HepG2 (cell line): Measurements from ENCODE around the gene CAMSAP2. TPM values are rescaled to one million over a fixed set of nuclear protein-coding genes. Genes with fewer than 3 reads are reported as not detected.

ENCODE experiments used
- ATAC-seq: fragments of 200-7000 bp; cut with Tn5 transposase; 3 replicates; pipeline ENCODE4 v1.9.1; 2020; ENCODE audit warnings: mild to moderate bottlenecking, moderate library complexity
- BruUV-seq: library from RNA; stranded (reverse); fragments of 400-500 nt; replicated peaks from 2 replicates; lab custom pipeline; 2021; lab: Mats Ljungman, UMichigan
- CTCF ChIA-PET: fragments of 300-600 bp; formaldehyde crosslinking; extraction: SDS; loops from one replicate; lab custom pipeline; 2021; ENCODE audit warnings: low total read pairs, inconsistent platforms, low intra/inter-chr PET ratio; lab: Yijun Ruan, JAX
- POLR2A ChIA-PET: fragments of 350-600 bp; sonication (Branson Sonifier 250); formaldehyde crosslinking; loops from one replicate; lab custom pipeline; 2020; ENCODE audit warnings: antibody characterized with exemption, inconsistent platforms; lab: Yijun Ruan, JAX
- DNase-seq: peaks from one replicate; pipeline ENCODE4 v3.0.0-alpha.2; 2015; ENCODE audit warnings: low spot score
- FAIRE-seq: peaks from 3 replicates; lab custom pipeline; 2011; peaks lifted over from hg19 to GRCh38; lab: Jason Lieb, UNC
- H2AFZ ChIP-seq: one replicate; pipeline ENCODE4 v1.6.1; 2011; ENCODE audit warnings: low read length, inconsistent platforms
- H3K27ac ChIP-seq: fragments of 300-600 bp; 3 replicates; pipeline ENCODE4 v1.8.0; 2011; ENCODE audit warnings: mixed run types, mild to moderate bottlenecking, mixed read lengths, low read length, inconsistent platforms; ENCODE audit not compliant: insufficient read depth; ENCODE audit errors: extremely low read length
- H3K27me3 ChIP-seq, 2 experiments: fragments of 200-600 bp in 1 of 2; 2 replicates in 1 of 2; 3 replicates in 1 of 2; pipeline versions ENCODE4 v1.6.0 to v1.8.0; 2011; ENCODE audit warnings: low read length in 2 of 2, mild to moderate bottlenecking in 2 of 2, moderate library complexity in 2 of 2, inconsistent platforms in 1 of 2; ENCODE audit not compliant: insufficient read depth in 2 of 2, control insufficient read depth in 1 of 2
- H3K36me3 ChIP-seq, 2 experiments: fragments of 200-600 bp in 1 of 2; replicated peaks in 1 of 2; 2 replicates in 1 of 2; 3 replicates in 1 of 2; pipeline versions ENCODE4 v1.5.1 to v1.8.0; 2011; ENCODE audit warnings: low read length in 2 of 2, inconsistent platforms in 1 of 2; ENCODE audit not compliant: insufficient read depth in 2 of 2, control insufficient read depth in 1 of 2
- H3K4me1 ChIP-seq: 2 replicates; pipeline ENCODE4 v1.5.1; 2012; ENCODE audit warnings: low read length, inconsistent platforms; ENCODE audit not compliant: insufficient read depth
- H3K4me2 ChIP-seq: 2 replicates; pipeline ENCODE4 v1.6.0; 2011; ENCODE audit warnings: low read depth, low read length, inconsistent platforms
- H3K4me3 ChIP-seq, 3 experiments: fragments of 200-600 bp in 1 of 3; sonication (generic), shearing (Covaris generic) in 1 of 3; replicated peaks in 1 of 3; 2 replicates each; pipeline ENCODE4 v1.5.1; 2011 to 2016; ENCODE audit warnings: low read length in 3 of 3, inconsistent platforms in 2 of 3, low read depth in 2 of 3, mild to moderate bottlenecking in 2 of 3, control low read depth in 1 of 3, mixed read lengths in 1 of 3; ENCODE audit not compliant: insufficient read depth in 1 of 3
- H3K79me2 ChIP-seq: one replicate; pipeline ENCODE4 v1.6.1; 2011; ENCODE audit warnings: low read length, inconsistent platforms; ENCODE audit not compliant: insufficient read depth
- H3K9ac ChIP-seq: 2 replicates; pipeline ENCODE4 v1.6.0; 2011; ENCODE audit warnings: mild to moderate bottlenecking, low read depth, low read length, inconsistent platforms; ENCODE audit not compliant: insufficient read depth
- H3K9me3 ChIP-seq: 2 replicates; pipeline ENCODE4 v1.5.1; 2012; ENCODE audit warnings: mild to moderate bottlenecking, low read length
- H4K20me1 ChIP-seq: 2 replicates; pipeline ENCODE4 v1.6.0; 2011; ENCODE audit warnings: inconsistent platforms, mild to moderate bottlenecking, low read length, moderate library complexity; ENCODE audit not compliant: insufficient read depth
- ELF3 ChIP-seq: IDR thresholded peaks from 2 replicates; pipeline ENCODE4 v1.6.1; 2016; ENCODE audit warnings: missing genetic modification reagents, missing compliant biosample characterization
- ERF ChIP-seq: IDR thresholded peaks from 2 replicates; pipeline ENCODE4 v1.6.1; 2018; ENCODE audit warnings: missing biosample characterization, missing genetic modification reagents
- FOXK2 ChIP-seq: fragments of 450-650 bp; IDR thresholded peaks from 2 replicates; pipeline ENCODE4 v1.6.1; 2016
- GLI4 ChIP-seq: sonication (generic); formaldehyde crosslinking; IDR thresholded peaks from 2 replicates; pipeline ENCODE4 v1.5.1; 2020; ENCODE audit warnings: missing genetic modification reagents, mild to moderate bottlenecking, moderate library complexity, borderline replicate concordance
- IKZF1 ChIP-seq: fragments of 450-650 bp; IDR thresholded peaks from 2 replicates; pipeline ENCODE4 v1.7.1; 2016
- ISL2 ChIP-seq: sonication (generic); formaldehyde crosslinking; IDR thresholded peaks from 2 replicates; pipeline ENCODE4 v1.5.0; 2020; ENCODE audit warnings: missing genetic modification reagents
- MED8 ChIP-seq: sonication (generic); formaldehyde crosslinking; IDR thresholded peaks from 2 replicates; pipeline ENCODE4 v1.8.1; 2023; ENCODE audit warnings: mild to moderate bottlenecking, missing genetic modification reagents; ENCODE audit not compliant: insufficient replicate concordance
- PHF8 ChIP-seq: sonication (generic); formaldehyde crosslinking; IDR thresholded peaks from 2 replicates; pipeline ENCODE4 v1.5.0; 2020; ENCODE audit warnings: missing genetic modification reagents
- RAD21 ChIP-seq: fragments of 450-650 bp; formaldehyde crosslinking; IDR thresholded peaks from 2 replicates; pipeline ENCODE4 v1.5.0; 2020; ENCODE audit warnings: mild to moderate bottlenecking
- SP1 ChIP-seq, 2 experiments: fragments of 450-650 bp in 1 of 2; sonication (generic) in 1 of 2; formaldehyde crosslinking in 1 of 2; IDR thresholded peaks; 2 replicates each; pipeline versions ENCODE4 v1.4.0 to v1.6.1; 2016 to 2020; ENCODE audit warnings: missing genetic modification reagents in 1 of 2
- SRF ChIP-seq: IDR thresholded peaks from 2 replicates; pipeline ENCODE4 v1.6.1; 2011; ENCODE audit warnings: mild to moderate bottlenecking, low read depth, low read length, moderate library complexity
- ZNF44 ChIP-seq: sonication (generic); formaldehyde crosslinking; IDR thresholded peaks from 2 replicates; pipeline ENCODE4 v1.5.1; 2020; ENCODE audit warnings: mild to moderate bottlenecking, missing genetic modification reagents
- ZNF468 ChIP-seq: sonication (generic); formaldehyde crosslinking; IDR thresholded peaks from 2 replicates; pipeline ENCODE4 v1.8.0; 2022; ENCODE audit warnings: mild to moderate bottlenecking, moderate library complexity, missing genetic modification reagents
- ZNF549 ChIP-seq: sonication (generic); formaldehyde crosslinking; IDR thresholded peaks from 2 replicates; pipeline ENCODE4 v1.5.0; 2020; ENCODE audit warnings: missing genetic modification reagents
- ZNF552 ChIP-seq: sonication (generic); formaldehyde crosslinking; IDR thresholded peaks from 2 replicates; pipeline ENCODE4 v1.9.0; 2022; ENCODE audit warnings: missing genetic modification reagents, mild to moderate bottlenecking, borderline replicate concordance
- ZNF558 ChIP-seq: sonication (generic); formaldehyde crosslinking; IDR thresholded peaks from 2 replicates; pipeline ENCODE4 v1.9.0; 2022; ENCODE audit warnings: mild to moderate bottlenecking, missing genetic modification reagents, borderline replicate concordance
- ZNF615 ChIP-seq: sonication (generic); formaldehyde crosslinking; IDR thresholded peaks from 2 replicates; pipeline ENCODE4 v1.5.0; 2020; ENCODE audit warnings: mild to moderate bottlenecking, missing genetic modification reagents, borderline replicate concordance
- ZNF781 ChIP-seq: sonication (generic); formaldehyde crosslinking; IDR thresholded peaks from 2 replicates; pipeline ENCODE4 v1.5.1; 2020; ENCODE audit warnings: borderline replicate concordance, mild to moderate bottlenecking, missing genetic modification reagents; ENCODE audit errors: not compliant biosample characterization
- ZSCAN25 ChIP-seq: sonication (generic); formaldehyde crosslinking; IDR thresholded peaks from 2 replicates; pipeline ENCODE4 v1.8.0; 2022; ENCODE audit warnings: mild to moderate bottlenecking, missing genetic modification reagents
- WGBS: methylation state at CpG from one replicate; pipeline ENCODE4 v1.1.6; 2017; ENCODE audit warnings: low lambda C conversion rate; 5-methylcytosine and 5-hydroxymethylcytosine counted together
- in situ Hi-C: cut with HindIII; loops from 2 replicates; pipeline ENCODE4 v1.10.0; 2017; ENCODE audit warnings: low pct_unique_long_range_greater_than_20kb; ENCODE audit not compliant: extremely low pct_ligation_motif_present
- intact Hi-C: fragments of 100-400 bp; cut with micrococcal nuclease; formaldehyde crosslinking; loops from one replicate; pipeline ENCODE4 v1.10.0; 2022; ENCODE audit not compliant: unreplicated experiment
- polyA plus RNA-seq, 8 experiments: library from polyadenylated mRNA; depleted of rRNA in 3 of 8; stranded (reverse) in 7 of 8; unstranded in 1 of 8; fragments of >200 nt; fragmentation: Illumina TruSeq in 4 of 8; extraction: Trizol in 4 of 8; gene quantifications; 2 replicates each; pipeline versions ENCODE4 v1.2.1 to v1.2.3, GENCODE V29; 2011 to 2016; ENCODE audit warnings: low read depth in 4 of 8, missing spikeins in 1 of 8, mixed read lengths in 1 of 8; ENCODE audit not compliant: insufficient read depth in 1 of 8
- total RNA-seq, 5 experiments: library from RNA; depleted of rRNA; stranded (reverse); fragments of >200 nt; fragmentation: Illumina TruSeq; extraction: Trizol; gene quantifications; 2 replicates each; pipeline ENCODE4 v1.2.3, GENCODE V29; 2016; ENCODE audit warnings: low read depth in 1 of 5
- TF ChIP-seq, protein P1 (sequence below): sonication (generic); formaldehyde crosslinking; conservative IDR thresholded peaks from 2 replicates; pipeline ENCODE4 v1.8.0; 2022; ENCODE audit warnings: low read depth, missing genetic modification reagents
- TF ChIP-seq, protein P2 (sequence below), 2 experiments: fragments of 450-650 bp in 1 of 2; sonication (generic) in 1 of 2; formaldehyde crosslinking; IDR thresholded peaks; 2 replicates each; pipeline versions ENCODE4 v1.5.0 to v1.8.0; 2020 to 2022; ENCODE audit warnings: mild to moderate bottlenecking in 1 of 2, missing genetic modification reagents in 1 of 2
- TF ChIP-seq, protein P3 (sequence below): IDR thresholded peaks from 2 replicates; pipeline ENCODE4 v1.6.1; 2012; ENCODE audit warnings: low read depth, low read length, improper control_type of control experiment

CAMSAP2 gene
- total and polyA plus RNA-seq, 2 of the 13 experiments (the other 11 are each of a cell fraction or from before 2014, with no cell fraction given) = 3.4 to 8.2 TPM

DNA sequence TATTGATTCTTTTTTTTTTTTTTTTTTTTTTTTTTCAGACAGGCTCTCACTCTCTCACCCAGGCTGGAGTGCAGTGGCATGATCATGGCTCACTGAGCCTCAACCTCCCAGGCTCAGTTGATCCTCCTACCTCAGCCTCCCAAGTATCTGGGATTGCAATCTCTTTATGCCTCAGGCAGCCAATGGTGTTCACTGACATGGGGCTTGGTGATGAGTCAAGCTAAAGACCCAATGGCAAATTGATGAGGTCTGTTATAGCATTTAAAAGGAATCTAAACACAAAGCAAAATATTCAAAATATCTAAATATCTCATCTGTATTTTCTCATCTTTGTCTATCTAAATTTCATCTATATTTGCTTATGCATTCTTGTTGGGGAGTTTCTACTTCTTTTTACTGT, 30.5 kb upstream of the CAMSAP2 start:
- in situ Hi-C loops = no loop called here
- no peaks in the 10 kb centered on the region for H3K79me2 ChIP-seq

DNA sequence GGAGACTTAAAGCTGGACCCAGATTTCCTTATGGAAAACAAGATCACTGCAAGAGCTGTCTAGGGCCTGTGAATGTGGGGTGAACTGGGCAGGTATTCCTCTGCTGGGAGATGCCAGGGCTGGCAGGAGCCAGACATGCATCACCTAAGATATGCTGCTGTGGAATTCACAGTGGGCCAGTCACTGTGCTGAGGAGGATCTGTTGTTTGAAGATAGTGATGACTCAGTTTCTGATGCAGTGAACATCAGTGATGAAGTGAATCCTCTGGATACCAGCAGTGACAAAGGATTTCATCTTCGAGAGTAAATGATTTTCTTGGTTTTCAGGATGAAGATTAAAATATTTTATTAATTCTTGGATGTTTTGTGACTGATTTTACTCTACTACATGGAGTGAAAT, 29.9 kb upstream of the CAMSAP2 start:
- ChIA-PET CTCF (no interaction called here), POLR2A (no interaction called here)
- intact Hi-C loops = no loop called here
- no peak overlapping the region for H3K27ac ChIP-seq
- no TSS peak for BruUV-seq
- WGBS = 0% methylated on average over 1 of the region's 1 CpG
- H3K9ac ChIP-seq = no peak overlapping the region
- H3K4me3 ChIP-seq = no peak overlapping the region
- no peaks in the 10 kb centered on the region for H3K4me1 ChIP-seq
- in situ Hi-C loops = no loop called here
- no peaks in the 10 kb centered on the region for H3K9me3 ChIP-seq
- no peaks in the 10 kb centered on the region for H3K27me3 ChIP-seq
- H3K36me3 ChIP-seq = no peaks in the 10 kb centered on the region
- DNase-seq (no peak), ATAC-seq (no peak), FAIRE-seq (no peak)
- no peaks in the 10 kb centered on the region for H3K79me2 ChIP-seq
- H2AFZ ChIP-seq = no peak overlapping the region
- H4K20me1 ChIP-seq = no peaks in the 10 kb centered on the region
- H3K4me2 ChIP-seq = no peak overlapping the region
- TF ChIP-seq MED8 (CRISPR knock-in tag) (no peak), FOXK2 (no peak), GLI4 (CRISPR knock-in tag) (no peak), SP1 (IDR thresholded peaks at IDR 0.05) (no peak), SP1 (CRISPR knock-in tag; IDR thresholded peaks at IDR 0.05) (no peak), ZNF552 (CRISPR knock-in tag) (no peak), IKZF1 (no peak), ZNF781 (CRISPR knock-in tag) (no peak), RAD21 (CRISPR knock-in tag) (no peak), ZNF468 (CRISPR knock-in tag) (no peak), ZNF558 (no peak)
- TF ChIP-seq, protein P1, sequence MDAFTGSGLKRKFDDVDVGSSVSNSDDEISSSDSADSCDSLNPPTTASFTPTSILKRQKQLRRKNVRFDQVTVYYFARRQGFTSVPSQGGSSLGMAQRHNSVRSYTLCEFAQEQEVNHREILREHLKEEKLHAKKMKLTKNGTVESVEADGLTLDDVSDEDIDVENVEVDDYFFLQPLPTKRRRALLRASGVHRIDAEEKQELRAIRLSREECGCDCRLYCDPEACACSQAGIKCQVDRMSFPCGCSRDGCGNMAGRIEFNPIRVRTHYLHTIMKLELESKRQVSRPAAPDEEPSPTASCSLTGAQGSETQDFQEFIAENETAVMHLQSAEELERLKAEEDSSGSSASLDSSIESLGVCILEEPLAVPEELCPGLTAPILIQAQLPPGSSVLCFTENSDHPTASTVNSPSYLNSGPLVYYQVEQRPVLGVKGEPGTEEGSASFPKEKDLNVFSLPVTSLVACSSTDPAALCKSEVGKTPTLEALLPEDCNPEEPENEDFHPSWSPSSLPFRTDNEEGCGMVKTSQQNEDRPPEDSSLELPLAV (CRISPR knock-in tag) = no peak
- TF ChIP-seq, protein P2, sequence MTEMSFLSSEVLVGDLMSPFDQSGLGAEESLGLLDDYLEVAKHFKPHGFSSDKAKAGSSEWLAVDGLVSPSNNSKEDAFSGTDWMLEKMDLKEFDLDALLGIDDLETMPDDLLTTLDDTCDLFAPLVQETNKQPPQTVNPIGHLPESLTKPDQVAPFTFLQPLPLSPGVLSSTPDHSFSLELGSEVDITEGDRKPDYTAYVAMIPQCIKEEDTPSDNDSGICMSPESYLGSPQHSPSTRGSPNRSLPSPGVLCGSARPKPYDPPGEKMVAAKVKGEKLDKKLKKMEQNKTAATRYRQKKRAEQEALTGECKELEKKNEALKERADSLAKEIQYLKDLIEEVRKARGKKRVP (CRISPR knock-in tag; IDR thresholded peaks at IDR 0.05) = no peak
- TF ChIP-seq, protein P3, sequence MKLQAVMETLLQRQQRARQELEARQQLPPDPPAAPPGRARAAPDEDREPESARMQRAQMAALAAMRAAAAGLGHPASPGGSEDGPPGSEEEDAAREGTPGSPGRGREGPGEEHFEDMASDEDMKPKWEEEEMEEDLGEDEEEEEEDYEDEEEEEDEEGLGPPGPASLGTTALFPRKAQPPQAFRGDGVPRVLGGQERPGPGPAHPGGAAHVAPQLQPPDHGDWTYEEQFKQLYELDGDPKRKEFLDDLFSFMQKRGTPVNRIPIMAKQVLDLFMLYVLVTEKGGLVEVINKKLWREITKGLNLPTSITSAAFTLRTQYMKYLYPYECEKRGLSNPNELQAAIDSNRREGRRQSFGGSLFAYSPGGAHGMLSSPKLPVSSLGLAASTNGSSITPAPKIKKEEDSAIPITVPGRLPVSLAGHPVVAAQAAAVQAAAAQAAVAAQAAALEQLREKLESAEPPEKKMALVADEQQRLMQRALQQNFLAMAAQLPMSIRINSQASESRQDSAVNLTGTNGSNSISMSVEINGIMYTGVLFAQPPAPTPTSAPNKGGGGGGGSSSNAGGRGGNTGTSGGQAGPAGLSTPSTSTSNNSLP = no peak

More for the DNA sequence above, 30.5 kb upstream of the CAMSAP2 start:
- Histone ChIP-seq H3K9me3 (no peaks in the 10 kb centered on the region), H4K20me1 (no peaks in the 10 kb centered on the region), H3K36me3 (no peaks in the 10 kb centered on the region), H2AFZ (no peak overlapping the region), H3K9ac (no peak overlapping the region), H3K27me3 (no peaks in the 10 kb centered on the region), H3K4me1 (no peaks in the 10 kb centered on the region), H3K27ac (no peak overlapping the region), H3K4me3 (no peak overlapping the region)
- ATAC-seq = no peak
- BruUV-seq = no TSS peak
- FAIRE-seq = no peak
- no peak for DNase-seq
- TF ChIP-seq ISL2 (CRISPR knock-in tag) (no peak), ZNF549 (no peak), ZNF44 (CRISPR knock-in tag) (no peak), ZNF615 (CRISPR knock-in tag) (no peak), ERF (CRISPR knock-in tag) (no peak), ZNF558 (no peak), SRF (no peak), ZSCAN25 (CRISPR knock-in tag) (no peak), PHF8 (CRISPR knock-in tag) (no peak), ELF3 (CRISPR knock-in tag) (no peak)
- TF ChIP-seq, all 625 proteins: peak for 0
- POLR2A ChIA-PET = no interaction called here
- CTCF ChIA-PET = no interaction called here
- no peak overlapping the region for H3K4me2 ChIP-seq
- intact Hi-C loops = no loop called here
